GM23338 (cell line): ENCODE data around the gene CFL2. TPM values are rescaled to one million over a fixed set of nuclear protein-coding genes. Genes with fewer than 3 reads are reported as not detected.

Experiments used
- ATAC-seq: fragments of 200-7000 bp; cut with Tn5 transposase; 3 replicates; pipeline ENCODE4 v1.9.1; 2020
- DNase-seq: peaks from one replicate; pipeline ENCODE4 v3.0.0-alpha.2; 2015; ENCODE audit warnings: low spot score
- H2AFZ ChIP-seq: fragments of 200-600 bp; sonication (generic); 2 replicates; pipeline ENCODE4 v1.8.0; 2016; ENCODE audit warnings: antibody characterized with exemption, mild to moderate bottlenecking, moderate library complexity
- H3F3A ChIP-seq: fragments of 200-600 bp; sonication (generic); replicated peaks from 2 replicates; pipeline ENCODE4 v1.8.0; 2017; ENCODE audit warnings: antibody characterized with exemption, mixed run types, low read depth
- H3K27ac ChIP-seq: fragments of 200-600 bp; sonication (generic); 2 replicates; pipeline ENCODE4 v1.6.1; 2016; ENCODE audit warnings: low read depth
- H3K27me3 ChIP-seq: fragments of 200-600 bp; sonication (generic); 2 replicates; pipeline ENCODE4 v1.8.0; 2016; ENCODE audit warnings: mild to moderate bottlenecking, mixed run types, moderate library complexity; ENCODE audit not compliant: insufficient read depth
- H3K36me3 ChIP-seq: fragments of 200-600 bp; sonication (generic); 2 replicates; pipeline ENCODE4 v1.8.0; 2016; ENCODE audit warnings: mild to moderate bottlenecking; ENCODE audit not compliant: insufficient read depth
- H3K4me1 ChIP-seq: fragments of 200-600 bp; sonication (generic); 2 replicates; pipeline ENCODE4 v1.8.0; 2016; ENCODE audit warnings: mild to moderate bottlenecking, moderate library complexity; ENCODE audit not compliant: insufficient read depth
- H3K4me2 ChIP-seq: fragments of 200-600 bp; sonication (generic); 2 replicates; pipeline ENCODE4 v1.7.1; 2017; ENCODE audit warnings: mixed run types
- H3K4me3 ChIP-seq: fragments of 200-600 bp; sonication (generic); 2 replicates; pipeline ENCODE4 v1.6.1; 2016; ENCODE audit warnings: mixed run types
- H3K79me2 ChIP-seq: fragments of 200-600 bp; sonication (generic); replicated peaks from 2 replicates; pipeline ENCODE4 v1.8.0; 2017; ENCODE audit warnings: mild to moderate bottlenecking; ENCODE audit not compliant: insufficient read depth
- H3K9me2 ChIP-seq: fragments of 200-600 bp; sonication (generic); 2 replicates; pipeline ENCODE4 v1.8.0; 2017; ENCODE audit not compliant: insufficient read depth
- H4K20me1 ChIP-seq: fragments of 200-600 bp; sonication (generic); replicated peaks from 2 replicates; pipeline ENCODE4 v1.8.0; 2017; ENCODE audit warnings: mild to moderate bottlenecking; ENCODE audit not compliant: insufficient read depth
- H3K27ac Mint-ChIP-seq: 2 replicates; pipeline ENCODE4 v1.8.0; 2020; ENCODE audit warnings: inconsistent platforms, mild to moderate bottlenecking, moderate library complexity, mixed read lengths
- H3K27me3 Mint-ChIP-seq: 3 replicates; pipeline ENCODE4 v1.8.0; 2022; ENCODE audit warnings: low read depth, mild to moderate bottlenecking, moderate library complexity, mixed read lengths, inconsistent platforms; ENCODE audit not compliant: insufficient read depth, poor library complexity
- H3K36me3 Mint-ChIP-seq: 3 replicates; pipeline ENCODE4 v1.8.0; 2021; ENCODE audit warnings: low read depth, mild to moderate bottlenecking, inconsistent platforms, moderate library complexity, mixed read lengths
- H3K4me1 Mint-ChIP-seq: 3 replicates; pipeline ENCODE4 v1.8.0; 2020; ENCODE audit warnings: mild to moderate bottlenecking, inconsistent platforms, mixed read lengths
- H3K4me3 Mint-ChIP-seq: 3 replicates; pipeline ENCODE4 v1.8.0; 2021; ENCODE audit warnings: moderate library complexity, mild to moderate bottlenecking, inconsistent platforms, mixed read lengths
- H3K9me3 Mint-ChIP-seq: 3 replicates; pipeline ENCODE4 v1.8.0; 2020; ENCODE audit warnings: moderate library complexity, mild to moderate bottlenecking, inconsistent platforms, mixed read lengths
- CREB1 ChIP-seq: fragments of 250-450 bp; sonication (Bioruptor Pico); IDR thresholded peaks from 2 replicates; pipeline ENCODE4 v1.5.0; 2020; ENCODE audit warnings: low read depth, mild to moderate bottlenecking, moderate library complexity
- EZH2phosphoT487 ChIP-seq: fragments of 200-600 bp; sonication (generic); IDR thresholded peaks from one replicate; pipeline ENCODE4 v1.8.1; 2018; ENCODE audit warnings: antibody characterized with exemption; ENCODE audit not compliant: unreplicated experiment
- POLR2AphosphoS5 ChIP-seq: IDR thresholded peaks from 2 replicates; pipeline ENCODE4 v1.6.1; 2016; ENCODE audit warnings: antibody characterized with exemption, low read depth
- STAT1 ChIP-seq: IDR thresholded peaks from one replicate; pipeline ENCODE4 v1.6.1; 2016; ENCODE audit warnings: antibody characterized with exemption; ENCODE audit not compliant: unreplicated experiment
- ZNF114 ChIP-seq: fragments of 250-450 bp; sonication (Bioruptor Pico); IDR thresholded peaks from 2 replicates; pipeline ENCODE4 v1.5.0; 2020; ENCODE audit warnings: mild to moderate bottlenecking, moderate library complexity
- polyA plus RNA-seq: library from polyadenylated mRNA; unstranded; fragments of >200 nt; fragmentation: Nextera tagmentation; extraction: Ambion mirVana; gene quantifications from 2 replicates; pipeline ENCODE4 v1.2.1, GENCODE V29; 2016
- total RNA-seq: library from RNA; depleted of rRNA; stranded (reverse); fragments of >200 nt; shearing (Covaris generic); gene quantifications from 2 replicates; pipeline ENCODE4 v1.2.3, GENCODE V29; 2014
- TF ChIP-seq, protein P1 (sequence below): IDR thresholded peaks from 2 replicates; pipeline ENCODE4 v1.6.1; 2016; ENCODE audit warnings: antibody characterized with exemption
- TF ChIP-seq, protein P2 (sequence below): IDR thresholded peaks from one replicate; pipeline ENCODE4 v1.6.1; 2018; ENCODE audit warnings: antibody characterized with exemption; ENCODE audit not compliant: unreplicated experiment
- TF ChIP-seq, protein P3 (sequence below), 2 experiments: fragments of 200-600 bp in 1 of 2; sonication (generic) in 1 of 2; conservative IDR thresholded peaks; 2 replicates each; pipeline versions ENCODE4 v1.5.1 to v1.6.1; 2016 to 2017; ENCODE audit warnings: antibody characterized with exemption in 2 of 2, low read depth in 2 of 2, mild to moderate bottlenecking in 2 of 2, moderate library complexity in 1 of 2

The CFL2 gene
- total and polyA plus RNA-seq, 2 experiments from 2014 or later = 10.9 to 14.8 TPM

DNA sequence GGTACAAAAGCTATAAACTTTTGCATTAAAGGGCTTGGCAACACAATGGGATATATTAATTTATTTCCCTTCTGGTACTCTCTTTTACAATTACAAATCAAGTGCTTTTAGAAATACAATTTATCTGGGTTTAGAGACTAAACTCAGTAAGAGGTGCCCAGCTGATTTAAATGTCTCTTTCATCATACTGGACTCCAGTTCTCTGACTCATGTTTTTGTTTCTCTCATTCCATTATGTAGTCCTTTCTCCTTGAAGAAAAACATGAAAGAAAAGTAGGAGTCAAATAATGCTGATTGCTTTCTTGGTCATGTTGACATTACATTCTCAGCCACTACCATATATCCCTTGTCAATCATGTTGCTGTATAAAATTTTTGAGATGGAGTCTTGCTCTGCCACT lies 36.3 kb upstream of the CFL2 start:
- ATAC-seq (no peak), DNase-seq (no peak)
- H4K20me1 ChIP-seq = no peaks in the 10 kb centered on the region
- no peaks in the 10 kb centered on the region for H3K4me1 ChIP-seq
- no peak overlapping the region for H3K4me2 ChIP-seq
- Mint-ChIP-seq H3K4me3 (no peak overlapping the region), H3K4me1 (no peaks in the 10 kb centered on the region), H3K27ac (no peak overlapping the region), H3K9me3 (no peaks in the 10 kb centered on the region), H3K36me3 (peaks cover 5% of the 10 kb centered on the region; the same call in 1 of the 3 replicates), H3K27me3 (no peaks in the 10 kb centered on the region)
- no peaks in the 10 kb centered on the region for H3F3A ChIP-seq
- no peaks in the 10 kb centered on the region for H3K9me2 ChIP-seq
- no peak for TF ChIP-seq CREB1 (CRISPR knock-in tag)
- TF ChIP-seq, protein P1, sequence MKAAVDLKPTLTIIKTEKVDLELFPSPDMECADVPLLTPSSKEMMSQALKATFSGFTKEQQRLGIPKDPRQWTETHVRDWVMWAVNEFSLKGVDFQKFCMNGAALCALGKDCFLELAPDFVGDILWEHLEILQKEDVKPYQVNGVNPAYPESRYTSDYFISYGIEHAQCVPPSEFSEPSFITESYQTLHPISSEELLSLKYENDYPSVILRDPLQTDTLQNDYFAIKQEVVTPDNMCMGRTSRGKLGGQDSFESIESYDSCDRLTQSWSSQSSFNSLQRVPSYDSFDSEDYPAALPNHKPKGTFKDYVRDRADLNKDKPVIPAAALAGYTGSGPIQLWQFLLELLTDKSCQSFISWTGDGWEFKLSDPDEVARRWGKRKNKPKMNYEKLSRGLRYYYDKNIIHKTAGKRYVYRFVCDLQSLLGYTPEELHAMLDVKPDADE = no peak
- TF ChIP-seq EZH2phosphoT487 = no peak
- TF ChIP-seq ZNF114 (CRISPR knock-in tag) = no peak
- TF ChIP-seq POLR2AphosphoS5 = no peak
- TF ChIP-seq, protein P2, sequence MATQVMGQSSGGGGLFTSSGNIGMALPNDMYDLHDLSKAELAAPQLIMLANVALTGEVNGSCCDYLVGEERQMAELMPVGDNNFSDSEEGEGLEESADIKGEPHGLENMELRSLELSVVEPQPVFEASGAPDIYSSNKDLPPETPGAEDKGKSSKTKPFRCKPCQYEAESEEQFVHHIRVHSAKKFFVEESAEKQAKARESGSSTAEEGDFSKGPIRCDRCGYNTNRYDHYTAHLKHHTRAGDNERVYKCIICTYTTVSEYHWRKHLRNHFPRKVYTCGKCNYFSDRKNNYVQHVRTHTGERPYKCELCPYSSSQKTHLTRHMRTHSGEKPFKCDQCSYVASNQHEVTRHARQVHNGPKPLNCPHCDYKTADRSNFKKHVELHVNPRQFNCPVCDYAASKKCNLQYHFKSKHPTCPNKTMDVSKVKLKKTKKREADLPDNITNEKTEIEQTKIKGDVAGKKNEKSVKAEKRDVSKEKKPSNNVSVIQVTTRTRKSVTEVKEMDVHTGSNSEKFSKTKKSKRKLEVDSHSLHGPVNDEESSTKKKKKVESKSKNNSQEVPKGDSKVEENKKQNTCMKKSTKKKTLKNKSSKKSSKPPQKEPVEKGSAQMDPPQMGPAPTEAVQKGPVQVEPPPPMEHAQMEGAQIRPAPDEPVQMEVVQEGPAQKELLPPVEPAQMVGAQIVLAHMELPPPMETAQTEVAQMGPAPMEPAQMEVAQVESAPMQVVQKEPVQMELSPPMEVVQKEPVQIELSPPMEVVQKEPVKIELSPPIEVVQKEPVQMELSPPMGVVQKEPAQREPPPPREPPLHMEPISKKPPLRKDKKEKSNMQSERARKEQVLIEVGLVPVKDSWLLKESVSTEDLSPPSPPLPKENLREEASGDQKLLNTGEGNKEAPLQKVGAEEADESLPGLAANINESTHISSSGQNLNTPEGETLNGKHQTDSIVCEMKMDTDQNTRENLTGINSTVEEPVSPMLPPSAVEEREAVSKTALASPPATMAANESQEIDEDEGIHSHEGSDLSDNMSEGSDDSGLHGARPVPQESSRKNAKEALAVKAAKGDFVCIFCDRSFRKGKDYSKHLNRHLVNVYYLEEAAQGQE = no peak
- no peak for TF ChIP-seq STAT1
- H3K27ac ChIP-seq = no peak overlapping the region; the same call in 1 of the 2 replicates
- H3K36me3 ChIP-seq = no peaks in the 10 kb centered on the region
- H3K79me2 ChIP-seq = no peaks in the 10 kb centered on the region
- H3K27me3 ChIP-seq = no peaks in the 10 kb centered on the region
- H2AFZ ChIP-seq = no peak overlapping the region
- no peak overlapping the region for H3K4me3 ChIP-seq

DNA sequence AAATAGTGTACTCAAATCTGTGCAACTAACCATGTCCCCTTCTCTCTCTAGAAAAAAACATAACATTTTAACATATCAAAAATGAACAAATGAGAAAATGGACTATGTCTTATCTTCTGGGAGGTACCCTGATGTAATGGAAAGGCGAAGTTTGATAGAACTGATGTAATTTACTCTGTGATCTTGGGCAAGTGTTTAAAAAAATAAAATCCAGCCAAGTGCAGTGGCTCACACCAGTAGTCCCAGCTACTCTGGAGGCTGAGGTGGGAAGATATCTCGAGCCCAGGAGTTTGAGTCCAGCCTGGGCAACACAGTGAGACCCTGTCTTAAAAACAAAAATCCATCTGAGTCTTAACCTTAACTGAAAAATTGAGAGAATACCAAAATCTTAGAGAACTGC lies 35.8 kb upstream of the CFL2 start:
- Histone ChIP-seq H3F3A (no peaks in the 10 kb centered on the region), H3K4me2 (no peak overlapping the region), H3K4me1 (no peaks in the 10 kb centered on the region), H3K27ac (no peak overlapping the region; the same call in 1 of the 2 replicates), H3K36me3 (no peaks in the 10 kb centered on the region), H3K9me2 (no peaks in the 10 kb centered on the region), H3K4me3 (no peak overlapping the region), H3K79me2 (no peaks in the 10 kb centered on the region), H2AFZ (no peak overlapping the region), H3K27me3 (no peaks in the 10 kb centered on the region), H4K20me1 (no peaks in the 10 kb centered on the region)
- Mint-ChIP-seq H3K9me3 (no peaks in the 10 kb centered on the region), H3K27ac (no peak overlapping the region), H3K36me3 (peaks cover 5% of the 10 kb centered on the region; the same call in 1 of the 3 replicates), H3K27me3 (no peaks in the 10 kb centered on the region), H3K4me1 (no peaks in the 10 kb centered on the region), H3K4me3 (no peak overlapping the region)
- no peak for TF ChIP-seq ZNF114 (CRISPR knock-in tag)
- TF ChIP-seq, protein P3, sequence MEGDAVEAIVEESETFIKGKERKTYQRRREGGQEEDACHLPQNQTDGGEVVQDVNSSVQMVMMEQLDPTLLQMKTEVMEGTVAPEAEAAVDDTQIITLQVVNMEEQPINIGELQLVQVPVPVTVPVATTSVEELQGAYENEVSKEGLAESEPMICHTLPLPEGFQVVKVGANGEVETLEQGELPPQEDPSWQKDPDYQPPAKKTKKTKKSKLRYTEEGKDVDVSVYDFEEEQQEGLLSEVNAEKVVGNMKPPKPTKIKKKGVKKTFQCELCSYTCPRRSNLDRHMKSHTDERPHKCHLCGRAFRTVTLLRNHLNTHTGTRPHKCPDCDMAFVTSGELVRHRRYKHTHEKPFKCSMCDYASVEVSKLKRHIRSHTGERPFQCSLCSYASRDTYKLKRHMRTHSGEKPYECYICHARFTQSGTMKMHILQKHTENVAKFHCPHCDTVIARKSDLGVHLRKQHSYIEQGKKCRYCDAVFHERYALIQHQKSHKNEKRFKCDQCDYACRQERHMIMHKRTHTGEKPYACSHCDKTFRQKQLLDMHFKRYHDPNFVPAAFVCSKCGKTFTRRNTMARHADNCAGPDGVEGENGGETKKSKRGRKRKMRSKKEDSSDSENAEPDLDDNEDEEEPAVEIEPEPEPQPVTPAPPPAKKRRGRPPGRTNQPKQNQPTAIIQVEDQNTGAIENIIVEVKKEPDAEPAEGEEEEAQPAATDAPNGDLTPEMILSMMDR (conservative IDR thresholded peaks at IDR 0.05; ENCODE audit: low read depth in 2 of 2) = no peak
- ATAC-seq (no peak), DNase-seq (no peak)
